IMR-90 (cell line): ENCODE data around the gene RAD51B. TPM values are rescaled to one million over a fixed set of nuclear protein-coding genes. Genes with fewer than 3 reads are reported as not detected.

Source experiments
- ATAC-seq: fragments of 200-7000 bp; cut with Tn5 transposase; 2 replicates; pipeline ENCODE4 v1.9.1; 2020; ENCODE audit warnings: low read depth, mild to moderate bottlenecking, moderate library complexity
- BruUV-seq: library from RNA; stranded (reverse); fragments of 400-500 nt; replicated peaks from 2 replicates; lab custom pipeline; 2021; lab: Mats Ljungman, UMichigan
- CTCF ChIA-PET: fragments of 300-600 bp; formaldehyde crosslinking; extraction: SDS; loops from one replicate; lab custom pipeline; 2021; ENCODE audit warnings: antibody characterized with exemption; lab: Yijun Ruan, JAX
- POLR2A ChIA-PET: fragments of 300-600 bp; sonication (Branson Sonifier 250); formaldehyde crosslinking; loops from one replicate; lab custom pipeline; 2022; ENCODE audit warnings: antibody characterized with exemption; ENCODE audit not compliant: unreplicated experiment; lab: Charles Lee
- DNase-seq: peaks from one replicate; pipeline ENCODE4 v3.0.0; 2013
- H2AFZ ChIP-seq: replicated peaks from 2 replicates; pipeline ENCODE3; 2013; ENCODE audit warnings: low read length, mild to moderate bottlenecking; ENCODE audit not compliant: poor library complexity
- H2AK5ac ChIP-seq: 2 replicates; pipeline ENCODE4 v1.6.1; 2013; ENCODE audit warnings: low read depth, low read length, inconsistent platforms
- H2AK9ac ChIP-seq: replicated peaks from 2 replicates; pipeline ENCODE3; 2013; ENCODE audit warnings: mild to moderate bottlenecking, low read depth, low read length, moderate library complexity; ENCODE audit not compliant: poor library complexity
- H2BK120ac ChIP-seq: 2 replicates; pipeline ENCODE4 v1.6.1; 2013; ENCODE audit warnings: low read depth, low read length, inconsistent platforms
- H2BK15ac ChIP-seq: 3 replicates; pipeline ENCODE4 v1.6.1; 2013; ENCODE audit warnings: low read depth, low read length, inconsistent platforms
- H2BK20ac ChIP-seq: 2 replicates; pipeline ENCODE4 v1.6.1; 2013; ENCODE audit warnings: low read depth, mild to moderate bottlenecking, inconsistent platforms, low read length, moderate library complexity
- H2BK5ac ChIP-seq: 2 replicates; pipeline ENCODE4 v1.6.1; 2013; ENCODE audit warnings: mild to moderate bottlenecking, low read depth, low read length, inconsistent platforms; ENCODE audit not compliant: poor library complexity, severe bottlenecking
- H3K14ac ChIP-seq: replicated peaks from 2 replicates; pipeline ENCODE4 v1.6.1; 2013; ENCODE audit warnings: low read depth, low read length, inconsistent platforms
- H3K18ac ChIP-seq: 2 replicates; pipeline ENCODE4 v1.6.1; 2013; ENCODE audit warnings: low read depth, low read length, control low read depth
- H3K23ac ChIP-seq: 2 replicates; pipeline ENCODE4 v1.6.1; 2013; ENCODE audit warnings: low read depth, low read length, inconsistent platforms
- H3K27ac ChIP-seq: 2 replicates; pipeline ENCODE4 v1.5.1; 2013; ENCODE audit warnings: mild to moderate bottlenecking, control low read depth, low read length; ENCODE audit not compliant: insufficient read depth
- H3K27me3 ChIP-seq: 2 replicates; pipeline ENCODE4 v1.6.1; 2013; ENCODE audit warnings: low read length; ENCODE audit not compliant: control insufficient read depth, insufficient read depth
- H3K36me3 ChIP-seq: 2 replicates; pipeline ENCODE4 v1.6.1; 2013; ENCODE audit warnings: low read length, mixed read lengths; ENCODE audit not compliant: control insufficient read depth, insufficient read depth
- H3K4ac ChIP-seq: 2 replicates; pipeline ENCODE4 v1.6.1; 2013; ENCODE audit warnings: low read depth, low read length, inconsistent platforms
- H3K4me1 ChIP-seq: 2 replicates; pipeline ENCODE4 v1.6.1; 2013; ENCODE audit warnings: low read length, mixed read lengths; ENCODE audit not compliant: control insufficient read depth, insufficient read depth
- H3K4me2 ChIP-seq: 2 replicates; pipeline ENCODE4 v1.6.1; 2013; ENCODE audit warnings: low read depth, mild to moderate bottlenecking, control low read depth, low read length, moderate library complexity
- H3K4me3 ChIP-seq: 2 replicates; pipeline ENCODE4 v1.5.1; 2013; ENCODE audit warnings: low read depth, mild to moderate bottlenecking, control low read depth, low read length, moderate library complexity; ENCODE audit not compliant: insufficient read depth
- H3K56ac ChIP-seq: 2 replicates; pipeline ENCODE4 v1.6.1; 2013; ENCODE audit warnings: low read length, inconsistent platforms; ENCODE audit not compliant: insufficient read depth; ENCODE audit errors: extremely low read depth
- H3K79me1 ChIP-seq, 2 experiments: 2 replicates each; pipeline ENCODE4 v1.6.1; 2013; ENCODE audit warnings: low read length in 2 of 2, inconsistent platforms in 1 of 2, low read depth in 1 of 2
- H3K9ac ChIP-seq: 2 replicates; pipeline ENCODE4 v1.6.1; 2013; ENCODE audit warnings: low read depth, low read length, control low read depth
- H3K9me1 ChIP-seq: 2 replicates; pipeline ENCODE4 v1.6.1; 2013; ENCODE audit warnings: low read length, inconsistent platforms; ENCODE audit not compliant: insufficient read depth
- H3K9me3 ChIP-seq: 2 replicates; pipeline ENCODE4 v1.6.1; 2013; ENCODE audit warnings: low read length; ENCODE audit not compliant: control insufficient read depth, insufficient read depth
- H4K20me1 ChIP-seq: 2 replicates; pipeline ENCODE4 v1.6.1; 2013; ENCODE audit warnings: low read length, inconsistent platforms; ENCODE audit not compliant: insufficient read depth
- H4K5ac ChIP-seq: 2 replicates; pipeline ENCODE4 v1.6.1; 2013; ENCODE audit warnings: mild to moderate bottlenecking, low read depth, low read length, control low read depth
- H4K8ac ChIP-seq, 2 experiments: 2 replicates each; pipeline ENCODE4 v1.6.1; 2013; ENCODE audit warnings: low read depth in 2 of 2, low read length in 2 of 2, control low read depth in 1 of 2, inconsistent platforms in 1 of 2
- H4K91ac ChIP-seq: 2 replicates; pipeline ENCODE4 v1.6.1; 2013; ENCODE audit warnings: low read depth, low read length, inconsistent platforms; ENCODE audit not compliant: insufficient read depth
- BHLHE40 ChIP-seq: fragments of 150-350 bp; IDR thresholded peaks from 2 replicates; pipeline ENCODE4 v1.6.1; 2016; ENCODE audit warnings: mild to moderate bottlenecking, low read depth, low read length
- CEBPB ChIP-seq: IDR thresholded peaks from 2 replicates; pipeline ENCODE4 v1.6.1; 2012; ENCODE audit warnings: low read depth, low read length, improper control_type of control experiment
- CHD1 ChIP-seq: IDR thresholded peaks from 2 replicates; pipeline ENCODE4 v1.6.1; 2012; ENCODE audit warnings: low read depth, low read length, improper control_type of control experiment
- CTCF ChIP-seq: conservative IDR thresholded peaks from 2 replicates; pipeline ENCODE4 v1.5.1; 2012; ENCODE audit warnings: mild to moderate bottlenecking, low read depth, low read length, improper control_type of control experiment
- ELK1 ChIP-seq: fragments of 150-350 bp; IDR thresholded peaks from 2 replicates; pipeline ENCODE4 v1.6.1; 2016; ENCODE audit warnings: low read depth, mild to moderate bottlenecking, low read length, moderate library complexity, borderline replicate concordance
- FOS ChIP-seq: fragments of 150-350 bp; IDR thresholded peaks from 2 replicates; pipeline ENCODE4 v1.6.1; 2016; ENCODE audit warnings: low read depth, low read length
- MAFK ChIP-seq: IDR thresholded peaks from 2 replicates; pipeline ENCODE4 v1.6.1; 2012; ENCODE audit warnings: low read depth, low read length, improper control_type of control experiment
- MAZ ChIP-seq: IDR thresholded peaks from 2 replicates; pipeline ENCODE4 v1.6.1; 2012; ENCODE audit warnings: low read depth, mild to moderate bottlenecking, low read length, improper control_type of control experiment, moderate library complexity, borderline replicate concordance
- MXI1 ChIP-seq: IDR thresholded peaks from 2 replicates; pipeline ENCODE4 v1.6.1; 2012; ENCODE audit warnings: low read depth, mild to moderate bottlenecking, low read length, moderate library complexity, borderline replicate concordance
- NFE2L2 ChIP-seq: fragments of 150-350 bp; IDR thresholded peaks from 2 replicates; pipeline ENCODE4 v1.6.1; 2016; ENCODE audit warnings: low read depth, mild to moderate bottlenecking, low read length
- RAD21 ChIP-seq: IDR thresholded peaks from 2 replicates; pipeline ENCODE4 v1.6.1; 2012; ENCODE audit warnings: low read length, improper control_type of control experiment
- RFX5 ChIP-seq: IDR thresholded peaks from 2 replicates; pipeline ENCODE4 v1.8.0; 2012; ENCODE audit warnings: low read depth, mild to moderate bottlenecking, low read length, moderate library complexity
- USF2 ChIP-seq: fragments of 150-350 bp; IDR thresholded peaks from 2 replicates; pipeline ENCODE4 v1.6.1; 2017; ENCODE audit warnings: mild to moderate bottlenecking, antibody characterized with exemption, low read length, low read depth
- dilution Hi-C: fragments of 300-500 bp; cut with HindIII; formaldehyde crosslinking; loops from one replicate; pipeline ENCODE4 v1.14.3; 2018; ENCODE audit warnings: low sequenced_read_pairs; ENCODE audit not compliant: unreplicated experiment
- in situ Hi-C: fragments of 300-500 bp; cut with MboI; formaldehyde crosslinking; loops from 3 replicates; pipeline ENCODE4 v1.14.3; 2019; ENCODE audit warnings: low sequenced_read_pairs, inconsistent platforms, mixed read lengths
- intact Hi-C: fragments of 100-400 bp; cut with micrococcal nuclease; formaldehyde crosslinking; loops from 2 replicates; pipeline ENCODE4 v1.10.0; 2022
- polyA plus RNA-seq, 3 experiments: library from polyadenylated mRNA; depleted of rRNA; stranded (reverse); fragments of >200 nt; gene quantifications; 2 replicates each; pipeline ENCODE4 v1.2.3, GENCODE V29; 2012; ENCODE audit warnings: low replicate concordance in 1 of 3
- total RNA-seq: library from RNA; depleted of rRNA; stranded (reverse); fragments of >200 nt; gene quantifications from 2 replicates; pipeline ENCODE4 v1.2.3, GENCODE V29; 2012

Gene RAD51B
- total and polyA plus RNA-seq, 2 of the 4 experiments (the other 2 are of a cell fraction), result 5.1 to 18.8 TPM

GRCh38 chr14:67852926-67853604 is 33.5 kb downstream of the RAD51B start:
- no peak overlapping the region for H2BK120ac ChIP-seq
- H3K4me3 ChIP-seq, result no peak overlapping the region
- no peak overlapping the region for H3K56ac ChIP-seq
- no peak overlapping the region for H3K18ac ChIP-seq
- dilution Hi-C loops, result no loop called here
- no peak overlapping the region for H2AK5ac ChIP-seq
- H3K4ac ChIP-seq, result no peak overlapping the region
- H4K91ac ChIP-seq, result no peak overlapping the region
- no peak for TF ChIP-seq RAD21
- TF ChIP-seq CHD1, result no peak
- TF ChIP-seq MAFK, result no peak
- no peak for TF ChIP-seq ELK1
- no peak for TF ChIP-seq NFE2L2
- no peak for TF ChIP-seq USF2
- TF ChIP-seq BHLHE40, result no peak
- no peak for TF ChIP-seq CEBPB
- no peak for TF ChIP-seq MXI1
- TF ChIP-seq CTCF, result no peak
- no peak for TF ChIP-seq FOS
- TF ChIP-seq RFX5, result no peak
- TF ChIP-seq MAZ, result no peak
- ATAC-seq, result no peak
- no peak overlapping the region for H3K14ac ChIP-seq
- no peak overlapping the region for H2AK9ac ChIP-seq
- no peak overlapping the region for H2BK5ac ChIP-seq
- no peak overlapping the region for H3K9ac ChIP-seq
- H2AFZ ChIP-seq, result no peak overlapping the region
- ChIA-PET POLR2A (no interaction called here), CTCF (no interaction called here)
- no peaks in the 10 kb centered on the region for H3K27me3 ChIP-seq
- H3K9me3 ChIP-seq, result no peaks in the 10 kb centered on the region
- H2BK20ac ChIP-seq, result no peak overlapping the region
- H4K20me1 ChIP-seq, result no peaks in the 10 kb centered on the region; the same call in 1 of the 2 replicates
- no TSS peak for BruUV-seq
- no peak overlapping the region for H4K5ac ChIP-seq
- H3K79me1 ChIP-seq, result peaks cover 0 to 5% of the 10 kb centered on the region in 2 experiments; a peak in 1 of 4 replicates
- H3K4me2 ChIP-seq, result no peak overlapping the region
- intact Hi-C loops, result no loop called here
- H3K36me3 ChIP-seq, result no peaks in the 10 kb centered on the region
- no peak overlapping the region for H3K23ac ChIP-seq
- no peak overlapping the region for H3K27ac ChIP-seq
- H3K4me1 ChIP-seq, result no peaks in the 10 kb centered on the region
- no peak overlapping the region for H2BK15ac ChIP-seq
- H4K8ac ChIP-seq, result no peak overlapping the region
- in situ Hi-C loops, result no loop called here
- DNase-seq, result no peak
- no peaks in the 10 kb centered on the region for H3K9me1 ChIP-seq
